CD4-positive, alpha-beta T cell treated with Interleukin-2 at 100 ng/mL for 4 hours (primary cell): ENCODE data around the gene PXMP4.

Experiments
- DNase-seq: peaks from one replicate; pipeline ENCODE4 v3.0.0-alpha.2; 2020; ENCODE audit warnings: low spot score

Gene PXMP4

GRCh38 chr20:33681728-33682353 is 38.3 kb downstream of the PXMP4 start:
- DNase-seq: no peak

DNA sequence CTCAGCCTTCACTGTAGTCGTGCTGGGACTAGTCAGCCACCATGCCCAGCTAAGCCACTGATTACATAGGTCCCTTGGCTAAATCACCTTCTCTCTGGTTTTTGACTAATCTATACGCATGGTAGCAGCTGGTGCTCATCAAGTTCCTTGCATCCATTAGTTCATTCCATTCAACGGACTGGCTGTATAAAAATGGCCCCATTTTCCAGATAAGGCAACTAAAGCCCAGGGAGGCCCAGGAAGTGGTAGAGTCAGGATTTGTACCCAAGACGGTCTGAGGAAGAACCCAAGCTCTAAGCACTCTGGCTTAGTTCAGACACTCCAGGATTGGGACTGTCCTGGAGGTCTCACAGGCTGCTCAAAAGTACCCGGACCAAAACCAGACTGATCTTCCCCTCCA is 38.8 kb downstream of the PXMP4 start:
- DNase-seq: no peak

- DNase-seq: no peak
These were observed 39.4 kb downstream of the PXMP4 start for GRCh38 chr20:33680686-33681085.

GRCh38 chr20:33679758-33680485 is 40.2 kb downstream of the PXMP4 start:
- peak; percentile 51 for DNase-seq

DNA sequence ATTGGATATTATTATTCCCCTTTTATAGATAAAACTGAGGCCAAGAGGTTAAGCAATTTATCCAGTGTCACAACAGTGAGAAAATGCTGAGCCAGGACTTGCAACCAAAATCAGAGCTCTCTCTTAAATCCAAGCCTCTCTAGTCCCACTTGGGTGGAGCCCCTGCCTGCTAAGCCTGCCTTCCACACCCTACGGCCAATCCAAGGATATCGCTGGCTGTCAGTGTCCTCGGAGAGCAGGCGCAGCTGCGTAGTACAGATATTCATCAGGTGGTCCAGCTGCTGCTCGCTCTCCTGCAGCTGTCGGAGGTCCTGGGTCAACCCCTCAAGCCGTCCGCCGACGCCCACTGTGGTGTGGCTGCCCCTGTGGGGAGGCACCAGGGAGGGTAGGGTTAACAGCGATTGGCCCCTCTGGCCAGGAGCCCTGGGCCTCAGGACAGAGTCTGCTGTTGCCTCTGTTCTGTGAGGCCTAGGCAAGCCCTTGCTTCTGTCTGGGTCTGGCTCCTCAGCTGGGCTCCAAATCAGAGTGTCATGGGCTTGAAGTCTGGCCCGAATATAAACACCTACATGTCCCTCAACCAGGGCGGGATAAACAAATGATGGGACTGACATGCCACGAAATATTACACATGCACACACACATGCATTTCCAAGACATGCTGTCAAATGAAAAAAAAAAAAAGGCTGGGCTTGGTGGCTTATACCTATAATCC is 42.0 kb downstream of the PXMP4 start:
- DNase-seq: no peak

GRCh38 chr20:33676652-33677645 is 43.2 kb downstream of the PXMP4 start:
- no peak for DNase-seq

DNA sequence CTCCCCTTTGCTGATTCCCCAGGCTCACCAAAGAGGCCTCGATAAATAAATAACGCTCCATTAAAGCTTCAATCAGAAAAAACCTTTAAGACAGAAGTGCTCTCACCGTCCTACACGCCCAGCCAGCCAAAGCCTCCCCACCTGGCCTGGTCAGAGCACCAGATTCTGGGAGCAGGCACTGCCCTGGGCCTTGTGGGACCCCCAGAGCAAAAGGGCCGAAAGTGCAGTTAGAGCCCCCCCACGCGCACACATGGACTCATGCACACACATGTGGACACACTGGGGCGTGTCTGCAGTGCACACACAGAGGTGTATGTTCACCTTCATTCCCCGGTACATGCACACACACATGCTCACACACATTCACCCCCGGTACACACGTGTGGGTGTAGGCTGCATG is 44.0 kb downstream of the PXMP4 start:
- no peak for DNase-seq

GRCh38 chr20:33675136-33675959 is 44.8 kb downstream of the PXMP4 start:
- DNase-seq: no peak

DNA sequence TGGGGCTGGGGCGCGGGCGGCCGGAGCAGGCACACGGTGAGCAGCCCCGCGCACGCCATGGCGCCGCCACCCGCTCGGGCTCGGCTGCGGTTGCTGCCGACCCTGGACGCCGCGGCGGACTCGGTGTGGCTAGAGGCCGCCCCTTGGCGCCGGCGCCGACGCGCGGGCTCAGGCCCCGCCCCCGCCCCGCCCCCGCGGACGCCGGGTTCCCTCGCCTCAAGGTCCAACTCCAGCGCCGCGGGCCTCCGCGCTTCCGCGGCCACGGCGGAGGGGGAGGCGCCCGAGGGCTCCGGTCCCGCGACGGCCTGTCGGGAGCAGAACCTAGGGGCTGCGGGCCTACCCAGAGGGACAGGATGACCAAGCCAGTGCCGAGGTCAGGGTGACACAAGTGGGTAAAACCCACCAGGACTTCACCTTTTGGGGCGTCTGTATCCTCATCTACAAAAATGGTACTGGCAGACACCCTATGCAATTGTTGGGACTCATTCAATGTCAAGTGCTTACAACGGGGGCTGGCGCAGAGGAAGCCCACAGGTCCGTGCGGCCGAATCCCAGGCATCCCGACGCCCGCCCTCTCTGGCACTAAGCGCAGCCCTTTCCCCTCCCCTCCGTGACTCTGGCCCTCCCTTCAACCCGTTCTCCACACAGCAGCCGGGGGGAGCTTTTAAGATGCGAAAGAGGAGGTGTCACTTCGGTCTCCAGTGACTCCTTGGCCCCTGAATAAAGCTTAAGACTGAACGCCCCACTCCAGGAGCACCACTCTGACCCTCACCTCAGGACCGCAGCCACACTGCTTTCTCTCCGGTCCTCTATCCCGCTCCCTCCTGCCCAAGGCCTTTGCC is 45.6 kb downstream of the PXMP4 start, which contains the start of gene NECAB3:
TSS of gene NECAB3 (minus strand) at position 135 of the 842 bp plus-strand sequence. CDS start at position 59, 76 bp downstream.
- peak; percentile 49 for DNase-seq

GRCh38 chr20:33673410-33674293 is 46.5 kb downstream of the PXMP4 start:
- DNase-seq: no peak

DNA sequence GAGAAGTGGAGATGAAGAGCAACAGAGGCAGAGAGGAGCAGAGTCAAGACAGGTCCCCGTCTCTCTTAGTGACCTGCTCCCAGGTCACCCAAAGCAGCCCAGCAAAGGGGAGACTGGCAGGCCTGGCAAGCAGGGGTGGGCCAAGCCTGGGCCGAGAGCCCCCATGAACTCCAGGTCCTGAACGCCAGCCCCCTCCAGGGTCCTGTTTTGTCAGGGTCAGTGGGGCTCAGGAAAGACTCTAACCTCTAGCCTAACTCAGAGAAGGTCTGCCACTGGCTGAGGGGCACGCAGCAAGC is 47.0 kb downstream of the PXMP4 start:
- DNase-seq: no peak

DNA sequence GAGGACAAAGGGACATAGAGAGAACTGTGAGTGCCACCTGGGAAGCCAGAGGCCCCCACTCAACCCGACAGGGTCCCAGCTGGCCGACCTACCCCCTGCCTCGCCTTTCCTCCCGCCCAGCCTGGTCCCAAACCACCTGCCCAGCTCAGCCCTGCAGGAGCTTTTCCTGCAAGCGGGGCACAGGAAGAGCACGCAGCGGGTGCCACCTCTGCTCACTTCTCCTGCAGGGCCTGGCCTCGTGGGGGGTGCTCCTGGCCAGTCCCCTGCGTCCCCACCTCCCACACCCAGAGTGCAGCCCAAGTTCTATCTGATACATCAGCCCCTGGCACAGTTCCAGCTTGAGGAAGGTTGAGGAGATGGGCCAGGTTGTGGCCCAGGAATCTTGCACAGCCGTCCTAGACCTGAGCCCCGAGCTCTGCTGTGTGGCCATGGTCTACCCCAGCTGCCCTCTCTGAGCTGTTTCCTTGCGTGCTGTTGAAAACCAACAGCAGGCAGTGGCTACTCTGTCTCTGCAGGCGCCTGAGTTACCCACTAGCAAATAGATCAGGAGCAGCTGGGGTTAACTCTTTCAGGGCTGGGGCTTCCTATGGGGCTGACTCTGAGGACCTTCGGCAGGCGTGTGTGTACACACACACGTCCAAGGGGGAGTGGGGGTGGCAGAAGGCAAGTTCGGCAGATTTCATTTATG is 47.5 kb downstream of the PXMP4 start:
- DNase-seq: no peak

- DNase-seq: no peak
These were observed 48.4 kb downstream of the PXMP4 start for GRCh38 chr20:33671573-33672288.

GRCh38 chr20:33670715-33671499 is 49.2 kb downstream of the PXMP4 start:
- DNase-seq: no peak

DNA sequence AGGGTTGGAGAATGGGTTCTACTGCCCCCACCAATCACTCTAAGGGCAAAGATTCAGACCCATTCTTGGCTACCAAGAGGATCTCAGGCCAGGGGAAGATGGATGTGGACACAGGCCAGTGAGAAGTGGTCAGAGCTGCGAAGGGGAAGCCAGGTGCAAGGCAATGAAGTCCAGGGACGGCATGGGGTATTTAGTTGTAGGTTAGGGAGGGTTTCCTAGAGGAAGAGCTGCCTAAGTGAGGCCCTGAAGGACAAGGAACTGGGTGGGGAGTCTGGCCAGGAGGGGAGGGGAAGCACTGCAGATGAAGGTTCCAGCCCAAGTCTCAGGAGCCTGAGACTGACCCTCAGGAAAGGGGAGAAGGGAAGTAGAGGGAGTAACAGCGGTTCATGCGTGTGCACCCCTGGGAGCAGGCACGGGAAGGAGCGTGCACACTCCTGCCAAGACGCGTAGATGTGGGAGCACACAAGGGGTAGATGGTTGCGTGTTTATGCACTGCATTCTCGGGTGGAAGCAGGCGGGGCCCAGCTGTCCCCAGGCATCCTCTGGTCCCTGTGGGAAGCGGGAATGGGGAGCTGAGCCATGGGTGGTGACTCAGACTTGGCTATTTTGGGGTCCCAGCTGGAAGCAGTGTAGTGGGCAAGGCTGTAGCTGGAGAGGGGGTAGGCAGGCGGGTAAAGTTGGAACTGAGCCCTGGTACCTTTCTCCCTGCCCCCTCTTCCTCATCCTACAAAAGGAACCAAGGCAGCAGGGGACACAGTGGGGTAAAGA is 50.1 kb downstream of the PXMP4 start:
- no peak for DNase-seq

DNA sequence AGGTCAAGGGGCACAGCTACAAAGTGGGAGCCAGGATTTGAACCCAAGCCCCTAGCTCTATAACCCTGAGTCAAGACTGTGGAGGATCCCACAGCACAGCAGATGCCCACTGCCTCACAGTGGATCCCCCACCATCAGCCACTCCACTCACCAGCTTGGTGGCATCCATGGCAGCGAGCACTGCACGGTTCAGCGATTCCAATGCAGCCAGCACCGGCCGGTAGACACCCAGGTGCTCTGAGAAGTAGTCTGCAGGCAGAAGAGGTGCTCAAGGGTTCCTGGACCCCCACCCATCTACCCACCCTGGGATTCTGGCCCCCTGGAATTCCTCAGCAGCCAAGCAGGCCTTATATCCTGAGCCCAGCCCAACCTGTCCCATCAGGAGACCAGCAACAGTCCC is 50.9 kb downstream of the PXMP4 start:
- no peak for DNase-seq
